OCI-LY7 (cell line): ENCODE measurements around the gene RHBDL2.

ENCODE experiments used
- EZH2phosphoT487 ChIP-seq: fragments of 200-600 bp; sonication (generic); IDR thresholded peaks from 2 replicates; pipeline ENCODE4 v1.6.1; 2018; ENCODE audit warnings: low read depth, borderline replicate concordance, mild to moderate bottlenecking, mixed run types, antibody characterized with exemption, low read length, moderate library complexity, mixed read lengths
- TF ChIP-seq, protein P1 (sequence below): fragments of 200-600 bp; sonication (generic); conservative IDR thresholded peaks from 2 replicates; pipeline ENCODE4 v1.5.1; 2014; ENCODE audit warnings: mild to moderate bottlenecking, antibody characterized with exemption, low read length, moderate library complexity, mixed read lengths

GRCh38 chr1:38941093-38941492, 537 bp downstream of the RHBDL2 start:
- TF ChIP-seq, protein P1, sequence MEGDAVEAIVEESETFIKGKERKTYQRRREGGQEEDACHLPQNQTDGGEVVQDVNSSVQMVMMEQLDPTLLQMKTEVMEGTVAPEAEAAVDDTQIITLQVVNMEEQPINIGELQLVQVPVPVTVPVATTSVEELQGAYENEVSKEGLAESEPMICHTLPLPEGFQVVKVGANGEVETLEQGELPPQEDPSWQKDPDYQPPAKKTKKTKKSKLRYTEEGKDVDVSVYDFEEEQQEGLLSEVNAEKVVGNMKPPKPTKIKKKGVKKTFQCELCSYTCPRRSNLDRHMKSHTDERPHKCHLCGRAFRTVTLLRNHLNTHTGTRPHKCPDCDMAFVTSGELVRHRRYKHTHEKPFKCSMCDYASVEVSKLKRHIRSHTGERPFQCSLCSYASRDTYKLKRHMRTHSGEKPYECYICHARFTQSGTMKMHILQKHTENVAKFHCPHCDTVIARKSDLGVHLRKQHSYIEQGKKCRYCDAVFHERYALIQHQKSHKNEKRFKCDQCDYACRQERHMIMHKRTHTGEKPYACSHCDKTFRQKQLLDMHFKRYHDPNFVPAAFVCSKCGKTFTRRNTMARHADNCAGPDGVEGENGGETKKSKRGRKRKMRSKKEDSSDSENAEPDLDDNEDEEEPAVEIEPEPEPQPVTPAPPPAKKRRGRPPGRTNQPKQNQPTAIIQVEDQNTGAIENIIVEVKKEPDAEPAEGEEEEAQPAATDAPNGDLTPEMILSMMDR = no peak
- TF ChIP-seq EZH2phosphoT487 = no peak
